Chondrocyte (in vitro differentiated cells): Measurements from ENCODE around the gene GCNA. TPM values are rescaled to one million over a fixed set of nuclear protein-coding genes. Genes with fewer than 3 reads are reported as not detected.
"Not testable (repeated sequence)": the region's sequence is repeated elsewhere in the genome, so short reads cannot be mapped to it uniquely, and the experiment has no call there.

Experiments used
- DNase-seq: peaks from one replicate; pipeline ENCODE4 v3.0.0; 2021; ENCODE audit warnings: mixed read lengths, low spot score
- H3K27ac Mint-ChIP-seq: one replicate; pipeline ENCODE4 v1.8.0; 2021; ENCODE audit warnings: mild to moderate bottlenecking, moderate library complexity, mixed read lengths; ENCODE audit not compliant: unreplicated experiment
- H3K27me3 Mint-ChIP-seq: 2 replicates; pipeline ENCODE4 v1.8.0; 2021; ENCODE audit warnings: low read depth, mixed read lengths
- H3K36me3 Mint-ChIP-seq: 2 replicates; pipeline ENCODE4 v1.8.0; 2021; ENCODE audit warnings: low read depth, mixed read lengths
- H3K4me1 Mint-ChIP-seq: 2 replicates; pipeline ENCODE4 v1.8.0; 2021; ENCODE audit warnings: low read depth, mild to moderate bottlenecking, mixed read lengths
- H3K4me3 Mint-ChIP-seq: one replicate; pipeline ENCODE4 v1.8.0; 2021; ENCODE audit warnings: mild to moderate bottlenecking, moderate library complexity, mixed read lengths; ENCODE audit not compliant: unreplicated experiment
- H3K9me3 Mint-ChIP-seq: 2 replicates; pipeline ENCODE4 v1.8.0; 2021; ENCODE audit warnings: low read depth, mixed read lengths
- total RNA-seq: library from RNA; stranded (reverse); gene quantifications from 3 replicates; pipeline ENCODE4 v1.2.1, GENCODE V29; 2021
- TF ChIP-seq, protein P1 (sequence below): fragments of 200-600 bp; sonication (generic); IDR thresholded peaks from 2 replicates; pipeline ENCODE4 v1.5.0; 2021; ENCODE audit warnings: antibody characterized with exemption, mild to moderate bottlenecking, moderate library complexity

GCNA gene
- total RNA-seq, 1 donor from 2014 or later = 3.2 TPM

DNA sequence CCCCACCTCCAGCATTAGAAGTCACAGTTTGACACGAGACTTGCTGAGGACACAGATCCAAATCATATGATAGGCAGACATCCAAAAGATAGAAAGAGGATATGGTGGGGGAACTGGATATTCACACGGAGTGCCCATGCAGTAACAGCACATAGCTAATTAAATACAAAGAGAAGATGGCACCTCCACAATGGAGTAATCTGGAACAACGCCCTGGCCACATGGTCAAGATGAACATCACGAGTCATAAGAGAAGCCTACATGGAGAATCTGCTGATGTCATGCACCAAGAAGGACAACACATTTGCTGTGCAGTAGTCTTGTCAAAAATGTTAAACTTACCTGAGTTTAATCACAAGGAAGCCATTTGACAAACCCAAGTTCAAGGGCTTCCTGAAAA is 79.0 kb downstream of the GCNA start:
- H3K4me1 Mint-ChIP-seq = no peaks in the 10 kb centered on the region
- no peak overlapping the region for H3K27ac Mint-ChIP-seq
- no peak for DNase-seq
- H3K4me3 Mint-ChIP-seq = no peak overlapping the region
- TF ChIP-seq, protein P1, sequence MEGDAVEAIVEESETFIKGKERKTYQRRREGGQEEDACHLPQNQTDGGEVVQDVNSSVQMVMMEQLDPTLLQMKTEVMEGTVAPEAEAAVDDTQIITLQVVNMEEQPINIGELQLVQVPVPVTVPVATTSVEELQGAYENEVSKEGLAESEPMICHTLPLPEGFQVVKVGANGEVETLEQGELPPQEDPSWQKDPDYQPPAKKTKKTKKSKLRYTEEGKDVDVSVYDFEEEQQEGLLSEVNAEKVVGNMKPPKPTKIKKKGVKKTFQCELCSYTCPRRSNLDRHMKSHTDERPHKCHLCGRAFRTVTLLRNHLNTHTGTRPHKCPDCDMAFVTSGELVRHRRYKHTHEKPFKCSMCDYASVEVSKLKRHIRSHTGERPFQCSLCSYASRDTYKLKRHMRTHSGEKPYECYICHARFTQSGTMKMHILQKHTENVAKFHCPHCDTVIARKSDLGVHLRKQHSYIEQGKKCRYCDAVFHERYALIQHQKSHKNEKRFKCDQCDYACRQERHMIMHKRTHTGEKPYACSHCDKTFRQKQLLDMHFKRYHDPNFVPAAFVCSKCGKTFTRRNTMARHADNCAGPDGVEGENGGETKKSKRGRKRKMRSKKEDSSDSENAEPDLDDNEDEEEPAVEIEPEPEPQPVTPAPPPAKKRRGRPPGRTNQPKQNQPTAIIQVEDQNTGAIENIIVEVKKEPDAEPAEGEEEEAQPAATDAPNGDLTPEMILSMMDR = no peak
- no peaks in the 10 kb centered on the region for H3K36me3 Mint-ChIP-seq
- H3K27me3 Mint-ChIP-seq = no peaks in the 10 kb centered on the region
- H3K9me3 Mint-ChIP-seq = no peaks in the 10 kb centered on the region

DNA sequence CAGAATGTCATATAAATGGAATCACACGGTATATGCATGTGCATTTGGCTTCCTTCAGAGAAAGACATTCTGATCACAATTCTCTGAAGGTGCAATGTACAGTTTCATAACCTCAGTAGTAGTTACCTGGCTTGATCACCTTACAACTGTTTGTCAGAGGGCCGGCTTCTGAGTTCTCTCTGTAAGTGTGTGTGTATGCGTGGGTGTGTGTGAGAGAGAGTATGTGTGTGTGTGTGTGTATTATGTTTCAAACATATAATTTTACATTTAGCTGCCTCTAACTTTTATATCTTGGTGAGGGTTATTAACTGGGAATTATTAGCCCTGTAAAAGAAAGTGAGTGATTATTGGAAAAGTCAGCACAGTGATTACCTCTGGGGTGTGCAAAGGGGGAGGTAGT is 81.1 kb downstream of the GCNA start:
- TF ChIP-seq, protein P1 = no peak
- DNase-seq = no peak
- H3K4me3 Mint-ChIP-seq = no peak overlapping the region
- no peaks in the 10 kb centered on the region for H3K36me3 Mint-ChIP-seq
- no peaks in the 10 kb centered on the region for H3K4me1 Mint-ChIP-seq
- no peak overlapping the region for H3K27ac Mint-ChIP-seq
- H3K27me3 Mint-ChIP-seq = no peaks in the 10 kb centered on the region
- no peaks in the 10 kb centered on the region for H3K9me3 Mint-ChIP-seq

DNA sequence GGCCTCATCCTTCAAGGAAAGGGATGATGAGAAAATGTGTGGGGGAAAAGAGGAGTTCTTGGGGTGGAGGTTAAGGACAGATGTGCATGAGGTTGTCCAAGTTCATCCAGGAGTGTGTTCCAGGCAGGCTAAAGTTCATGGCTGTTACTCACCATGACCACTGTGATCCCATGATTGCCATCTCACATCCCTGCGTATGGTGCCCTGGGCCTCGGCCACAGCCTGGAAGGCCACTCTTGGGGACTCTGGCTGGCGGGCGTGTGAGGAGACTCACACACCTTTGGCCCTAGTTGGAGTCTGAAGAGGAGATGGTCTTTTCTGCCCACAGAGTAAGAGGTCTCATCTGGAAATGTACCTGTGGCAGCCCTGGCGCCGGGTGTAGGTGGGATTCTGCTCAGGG is 81.7 kb downstream of the GCNA start:
- no peak for DNase-seq
- no peak overlapping the region for H3K27ac Mint-ChIP-seq
- H3K27me3 Mint-ChIP-seq = no peaks in the 10 kb centered on the region
- no peak overlapping the region for H3K4me3 Mint-ChIP-seq
- H3K9me3 Mint-ChIP-seq = no peaks in the 10 kb centered on the region
- TF ChIP-seq, protein P1 = no peak
- no peaks in the 10 kb centered on the region for H3K36me3 Mint-ChIP-seq
- H3K4me1 Mint-ChIP-seq = no peaks in the 10 kb centered on the region

DNA sequence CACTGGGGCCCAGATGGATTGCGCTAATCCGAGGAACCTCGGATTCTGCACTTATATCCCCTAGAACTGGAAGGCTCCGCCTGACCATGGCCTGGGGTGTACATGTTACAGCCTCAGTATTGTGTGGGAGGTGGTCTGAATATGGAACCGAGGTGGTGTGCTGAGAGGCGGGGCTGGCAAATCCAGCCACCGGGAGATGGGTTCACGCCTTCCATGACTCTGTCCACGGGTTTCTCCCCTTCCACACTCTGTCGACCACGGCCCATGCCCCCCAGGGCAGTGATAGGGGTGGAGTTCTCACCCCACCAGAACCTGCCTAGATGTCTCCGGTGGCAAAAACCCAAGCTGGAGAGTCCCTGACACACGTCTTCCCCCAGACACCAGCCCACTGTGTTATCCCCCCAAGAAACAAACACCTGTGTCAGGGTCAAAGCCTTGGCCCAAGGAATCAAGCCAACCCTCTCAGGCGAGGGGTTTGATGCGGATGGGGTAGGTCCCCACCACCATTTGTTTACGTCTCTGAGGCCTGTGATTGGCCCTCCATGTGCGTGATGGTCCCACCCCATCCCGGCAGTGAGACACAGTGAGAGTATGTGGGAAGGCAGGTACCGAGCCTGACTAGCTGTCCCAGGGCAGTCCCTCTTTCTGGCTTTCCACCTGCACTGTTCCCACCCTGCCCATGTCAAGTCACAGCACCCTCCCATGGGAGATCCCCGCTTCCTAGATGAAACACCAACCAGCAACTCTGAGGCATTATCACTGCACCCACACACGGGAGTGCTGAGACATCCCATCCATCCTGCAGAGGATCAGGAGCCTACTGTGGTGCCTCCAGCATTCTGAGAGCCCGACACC is 82.6 kb downstream of the GCNA start:
- H3K36me3 Mint-ChIP-seq = no peaks in the 10 kb centered on the region
- DNase-seq = no peak
- TF ChIP-seq, protein P1 = no peak
- no peak overlapping the region for H3K27ac Mint-ChIP-seq
- H3K4me3 Mint-ChIP-seq = no peak overlapping the region
- H3K9me3 Mint-ChIP-seq = no peaks in the 10 kb centered on the region
- no peaks in the 10 kb centered on the region for H3K27me3 Mint-ChIP-seq
- H3K4me1 Mint-ChIP-seq = no peaks in the 10 kb centered on the region

DNA sequence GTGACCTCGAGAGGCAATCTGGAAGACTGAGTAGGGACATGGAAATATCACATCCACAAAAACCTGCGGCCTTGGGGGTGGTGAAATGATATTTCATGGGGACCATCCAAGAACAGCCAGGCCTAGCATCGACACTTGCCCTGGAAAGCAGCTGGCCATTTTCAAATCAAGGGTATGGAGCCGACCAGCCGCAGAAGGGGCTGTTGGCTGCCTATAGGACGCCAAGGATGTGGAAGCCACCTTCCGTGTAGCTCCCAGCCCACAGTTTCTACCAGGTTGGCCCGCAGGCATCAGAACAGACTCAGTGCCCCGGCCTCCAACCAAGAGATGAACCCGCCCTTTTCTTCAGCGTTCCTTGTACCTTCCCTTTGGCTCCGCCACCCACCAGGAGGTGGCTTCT is 83.7 kb downstream of the GCNA start:
- Mint-ChIP-seq H3K4me3 (no peak overlapping the region), H3K4me1 (no peaks in the 10 kb centered on the region), H3K36me3 (no peaks in the 10 kb centered on the region), H3K9me3 (no peaks in the 10 kb centered on the region), H3K27ac (no peak overlapping the region), H3K27me3 (no peaks in the 10 kb centered on the region)
- TF ChIP-seq, protein P1 = no peak
- DNase-seq = no peak

DNA sequence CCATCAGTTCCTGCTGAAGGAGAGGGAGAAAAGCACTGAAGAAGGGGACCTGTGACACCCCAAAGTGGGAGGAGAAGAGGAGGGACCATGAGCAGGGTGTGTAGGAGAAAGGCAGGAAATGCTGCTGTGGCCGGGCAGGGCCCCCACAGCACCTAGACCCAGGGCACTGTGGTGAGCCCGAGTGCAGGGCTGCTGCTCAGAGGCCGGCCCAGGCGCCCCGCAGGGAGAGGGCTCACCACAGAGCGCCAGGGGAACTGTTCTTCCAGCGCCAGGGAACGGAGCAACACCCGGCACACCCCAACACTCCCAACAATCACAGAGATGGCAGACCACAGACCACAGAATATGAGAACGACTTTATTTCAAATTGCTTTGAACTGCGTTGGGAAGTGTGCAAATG is 84.4 kb downstream of the GCNA start:
- H3K4me1 Mint-ChIP-seq, H3K27ac Mint-ChIP-seq: not testable (repeated sequence)

More for the DNA sequence above, 84.4 kb downstream of the GCNA start:
- not testable (repeated sequence) for H3K4me3 Mint-ChIP-seq, H3K36me3 Mint-ChIP-seq, H3K9me3 Mint-ChIP-seq, DNase-seq, H3K27me3 Mint-ChIP-seq
